Mesendoderm (in vitro differentiated cells): ENCODE results near the gene INO80.

Experiments
- DNase-seq: peaks from one replicate; pipeline ENCODE4 v3.0.0; 2013
- H2AK5ac ChIP-seq: 2 replicates; pipeline ENCODE4 v1.6.1; 2013; ENCODE audit warnings: low read length, inconsistent platforms
- H2BK120ac ChIP-seq: 2 replicates; pipeline ENCODE4 v1.6.1; 2013; ENCODE audit warnings: low read depth, mild to moderate bottlenecking, low read length, moderate library complexity, mixed read lengths
- H2BK15ac ChIP-seq: replicated peaks from 2 replicates; pipeline ENCODE4 v1.6.1; 2013; ENCODE audit warnings: low read depth, mild to moderate bottlenecking, moderate library complexity
- H2BK5ac ChIP-seq: 2 replicates; pipeline ENCODE4 v1.6.1; 2013; ENCODE audit warnings: low read length, inconsistent platforms
- H3K18ac ChIP-seq: 2 replicates; pipeline ENCODE4 v1.6.1; 2013; ENCODE audit warnings: mild to moderate bottlenecking, low read length, mixed read lengths
- H3K23ac ChIP-seq: one replicate; pipeline ENCODE4 v1.6.1; 2013; ENCODE audit warnings: low read length
- H3K27ac ChIP-seq: 2 replicates; pipeline ENCODE4 v1.5.1; 2013; ENCODE audit warnings: low read depth, mild to moderate bottlenecking, inconsistent platforms, low read length, moderate library complexity
- H3K27me3 ChIP-seq: 2 replicates; pipeline ENCODE4 v1.6.1; 2013; ENCODE audit warnings: low read length, control low read depth, mild to moderate bottlenecking, inconsistent platforms; ENCODE audit not compliant: insufficient read depth, poor library complexity
- H3K36me3 ChIP-seq: 2 replicates; pipeline ENCODE4 v1.6.1; 2013; ENCODE audit warnings: low read length, inconsistent platforms; ENCODE audit not compliant: control insufficient read depth, insufficient read depth
- H3K4ac ChIP-seq: one replicate; pipeline ENCODE4 v1.6.1; 2013; ENCODE audit warnings: low read depth, mild to moderate bottlenecking, low read length, moderate library complexity
- H3K4me1 ChIP-seq: 2 replicates; pipeline ENCODE4 v1.6.1; 2013; ENCODE audit warnings: low read depth, low read length, inconsistent platforms; ENCODE audit not compliant: control insufficient read depth
- H3K4me2 ChIP-seq: 2 replicates; pipeline ENCODE4 v1.6.1; 2013; ENCODE audit warnings: low read length
- H3K4me3 ChIP-seq: 2 replicates; pipeline ENCODE4 v1.5.1; 2013; ENCODE audit warnings: mild to moderate bottlenecking, low read length
- H3K56ac ChIP-seq: one replicate; pipeline ENCODE4 v1.6.1; 2013; ENCODE audit warnings: low read length
- H3K79me1 ChIP-seq: 2 replicates; pipeline ENCODE4 v1.6.1; 2013; ENCODE audit warnings: low read length, inconsistent platforms
- H3K79me2 ChIP-seq: 2 replicates; pipeline ENCODE4 v1.6.1; 2013; ENCODE audit warnings: mild to moderate bottlenecking, low read length; ENCODE audit not compliant: control insufficient read depth, insufficient read depth
- H3K9ac ChIP-seq: 2 replicates; pipeline ENCODE4 v1.6.1; 2013; ENCODE audit warnings: low read length, inconsistent platforms
- H4K5ac ChIP-seq: one replicate; pipeline ENCODE4 v1.6.1; 2013; ENCODE audit warnings: low read length
- H4K8ac ChIP-seq: one replicate; pipeline ENCODE4 v1.6.1; 2013; ENCODE audit warnings: low read depth, mild to moderate bottlenecking, control low read depth, low read length, moderate library complexity
- WGBS: extraction: QIAGEN DNeasy Blood & Tissue Kit; methylation state at CpG from one replicate; pipeline ENCODE4 v1.1.7; 2013; ENCODE audit warnings: low lambda C conversion rate, missing lambda C conversion rate; ENCODE audit not compliant: insufficient coverage; ENCODE audit errors: extremely low coverage; 5-methylcytosine and 5-hydroxymethylcytosine counted together

Gene INO80

GRCh38 chr15:40936234-40936708 lies 179.8 kb downstream of the INO80 start:
- H2AK5ac ChIP-seq, result no peak overlapping the region
- H2BK120ac ChIP-seq, result no peak overlapping the region
- H3K79me1 ChIP-seq, result no peaks in the 10 kb centered on the region
- no peaks in the 10 kb centered on the region for H3K36me3 ChIP-seq
- H3K18ac ChIP-seq, result no peak overlapping the region
- no peak overlapping the region for H4K8ac ChIP-seq
- no peak overlapping the region for H3K4ac ChIP-seq
- no peaks in the 10 kb centered on the region for H3K4me1 ChIP-seq
- no peak for DNase-seq
- no peak overlapping the region for H3K4me3 ChIP-seq
- peak overlapping the region; percentile 94 for H3K23ac ChIP-seq
- WGBS, result no CpG with 5 or more reads among the region's 31 CpGs
- no peak overlapping the region for H3K27ac ChIP-seq
- peaks cover 2% of the 10 kb centered on the region for H3K27me3 ChIP-seq
- H3K9ac ChIP-seq, result no peak overlapping the region
- no peak overlapping the region for H2BK5ac ChIP-seq
- H3K56ac ChIP-seq, result no peak overlapping the region
- H4K5ac ChIP-seq, result no peak overlapping the region
- H2BK15ac ChIP-seq, result no peak overlapping the region
- H3K4me2 ChIP-seq, result no peak overlapping the region
- H3K79me2 ChIP-seq, result no peaks in the 10 kb centered on the region

- WGBS, result no CpG with 5 or more reads among the region's 6 CpGs
Observed at GRCh38 chr15:40934457-40934856, 181.6 kb downstream of the INO80 start.

DNA sequence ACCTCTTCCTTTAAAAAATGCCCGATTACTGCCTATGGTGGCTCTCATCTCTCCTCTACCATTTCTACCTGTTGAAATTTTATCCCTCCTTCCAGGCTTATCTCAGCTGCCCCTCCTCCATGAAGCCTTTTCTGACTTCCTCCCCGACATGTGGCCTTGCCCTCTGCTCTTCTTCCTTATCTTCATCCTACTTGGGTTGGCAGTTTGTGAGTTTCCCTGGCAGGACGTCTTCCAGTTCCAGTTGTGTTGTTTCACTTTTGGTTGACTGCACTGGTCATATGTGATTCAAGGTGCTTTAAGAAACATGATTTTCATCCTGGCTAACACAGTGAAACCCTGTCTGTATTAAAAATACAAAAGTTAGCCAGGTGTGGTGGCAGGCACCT lies 182.6 kb downstream of the INO80 start:
- Histone ChIP-seq H4K5ac (no peak overlapping the region), H3K27ac (no peak overlapping the region), H2BK5ac (no peak overlapping the region), H3K23ac (no peak overlapping the region), H3K4me1 (peaks cover 2% of the 10 kb centered on the region), H4K8ac (no peak overlapping the region), H2BK120ac (no peak overlapping the region), H3K79me2 (no peaks in the 10 kb centered on the region), H3K18ac (no peak overlapping the region), H3K4me3 (no peak overlapping the region), H3K79me1 (no peaks in the 10 kb centered on the region), H3K4ac (no peak overlapping the region), H3K56ac (no peak overlapping the region), H3K4me2 (no peak overlapping the region), H3K27me3 (peaks cover 22% of the 10 kb centered on the region), H3K36me3 (no peaks in the 10 kb centered on the region), H2AK5ac (no peak overlapping the region), H2BK15ac (no peak overlapping the region), H3K9ac (no peak overlapping the region)
- DNase-seq, result no peak
- whole genome bisulfite sequencing, result 100% methylated on average over 1 of the region's 3 CpGs

More at GRCh38 chr15:40934457-40934856, 181.6 kb downstream of the INO80 start:
- Histone ChIP-seq H3K79me1 (no peaks in the 10 kb centered on the region), H4K8ac (no peak overlapping the region), H2AK5ac (no peak overlapping the region), H3K4me3 (no peak overlapping the region), H3K4me2 (no peak overlapping the region), H3K23ac (no peak overlapping the region), H3K4me1 (peaks cover 2% of the 10 kb centered on the region), H2BK120ac (no peak overlapping the region), H3K56ac (no peak overlapping the region), H3K4ac (no peak overlapping the region), H2BK15ac (no peak overlapping the region), H4K5ac (no peak overlapping the region), H2BK5ac (no peak overlapping the region), H3K79me2 (no peaks in the 10 kb centered on the region), H3K36me3 (no peaks in the 10 kb centered on the region), H3K27me3 (peaks cover 17% of the 10 kb centered on the region), H3K18ac (no peak overlapping the region), H3K9ac (no peak overlapping the region), H3K27ac (no peak overlapping the region)
- DNase-seq, result no peak

DNA sequence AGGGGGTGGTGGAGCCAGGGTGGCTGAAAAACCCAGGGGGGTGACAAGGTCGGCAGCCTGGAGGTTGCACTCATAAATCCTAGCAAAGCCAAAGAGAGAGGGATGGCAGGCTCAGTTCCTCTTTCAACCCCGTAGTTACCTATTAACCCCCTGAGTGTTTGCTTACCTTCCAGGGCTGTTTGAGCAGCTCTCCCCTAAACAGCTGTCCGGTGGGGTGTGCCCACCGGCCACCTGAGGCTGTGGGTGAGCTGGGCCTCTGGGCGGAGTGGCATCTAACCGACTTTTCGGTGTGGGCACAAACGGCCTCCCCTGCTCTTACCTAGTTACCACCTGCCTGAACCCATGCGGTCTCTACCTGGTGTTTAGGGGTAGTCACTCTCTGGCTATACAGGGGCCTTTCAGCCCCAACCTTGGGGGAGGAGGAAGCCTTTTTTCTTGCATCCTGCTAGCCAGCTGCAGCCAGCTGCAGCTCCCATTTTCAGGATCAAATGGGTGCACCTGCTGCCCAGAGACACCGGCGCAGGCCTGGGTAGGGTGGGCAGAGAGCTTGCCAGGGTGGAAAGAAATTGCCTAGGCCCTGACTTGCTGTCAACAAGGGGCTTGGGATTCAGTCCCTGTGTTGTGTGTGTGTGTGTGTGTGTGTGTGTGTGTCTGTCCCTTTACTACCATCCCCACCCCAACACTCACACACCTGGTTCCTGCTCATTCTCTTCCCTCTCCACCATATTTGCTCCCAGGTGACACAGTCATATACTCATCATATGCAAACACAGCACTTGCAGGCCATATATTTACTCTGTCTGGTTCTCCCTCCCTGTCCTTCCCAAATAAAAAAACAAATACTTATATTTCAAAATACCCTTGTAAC lies 183.2 kb downstream of the INO80 start:
- Histone ChIP-seq H3K79me1 (no peaks in the 10 kb centered on the region), H3K36me3 (no peaks in the 10 kb centered on the region), H3K4me1 (peaks cover 2% of the 10 kb centered on the region), H3K56ac (no peak overlapping the region), H2AK5ac (no peak overlapping the region), H2BK15ac (no peak overlapping the region), H4K8ac (no peak overlapping the region), H3K23ac (no peak overlapping the region), H3K4me3 (no peak overlapping the region), H3K4me2 (no peak overlapping the region), H3K27ac (no peak overlapping the region), H3K4ac (no peak overlapping the region), H2BK5ac (no peak overlapping the region), H3K18ac (no peak overlapping the region), H2BK120ac (no peak overlapping the region), H4K5ac (no peak overlapping the region), H3K79me2 (no peaks in the 10 kb centered on the region), H3K27me3 (peaks cover 26% of the 10 kb centered on the region), H3K9ac (no peak overlapping the region)
- no peak for DNase-seq
- no CpG with 5 or more reads among the region's 11 CpGs for WGBS

DNA sequence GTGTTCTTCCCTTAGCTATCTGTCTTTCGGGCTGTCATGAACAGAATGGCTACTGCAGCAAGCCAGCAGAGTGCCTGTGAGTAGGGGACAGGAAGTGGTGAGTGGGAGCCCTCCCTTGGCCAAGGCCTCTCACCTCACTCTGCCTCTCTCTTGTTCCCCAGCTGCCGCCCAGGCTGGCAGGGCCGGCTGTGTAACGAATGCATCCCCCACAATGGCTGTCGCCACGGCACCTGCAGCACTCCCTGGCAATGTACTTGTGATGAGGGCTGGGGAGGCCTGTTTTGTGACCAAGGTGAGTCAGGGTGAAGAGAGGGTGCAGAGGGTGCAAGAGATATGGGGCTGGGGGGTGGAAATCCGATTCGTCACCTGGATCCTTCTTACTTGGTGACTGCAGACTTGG lies 183.9 kb downstream of the INO80 start:
- H2BK15ac ChIP-seq, result no peak overlapping the region
- no peak overlapping the region for H2BK120ac ChIP-seq
- H2AK5ac ChIP-seq, result no peak overlapping the region
- no peaks in the 10 kb centered on the region for H3K79me1 ChIP-seq
- no peak overlapping the region for H3K4me2 ChIP-seq
- H3K27ac ChIP-seq, result no peak overlapping the region
- H3K4ac ChIP-seq, result no peak overlapping the region
- no peak overlapping the region for H3K9ac ChIP-seq
- H3K36me3 ChIP-seq, result no peaks in the 10 kb centered on the region
- WGBS, result no CpG with 5 or more reads among the region's 8 CpGs
- no peak for DNase-seq
- no peak overlapping the region for H3K4me3 ChIP-seq
- H3K23ac ChIP-seq, result no peak overlapping the region
- H4K5ac ChIP-seq, result no peak overlapping the region
- peaks cover 2% of the 10 kb centered on the region for H3K4me1 ChIP-seq
- no peak overlapping the region for H4K8ac ChIP-seq
- peaks cover 32% of the 10 kb centered on the region for H3K27me3 ChIP-seq
- H3K18ac ChIP-seq, result no peak overlapping the region
- no peak overlapping the region for H3K56ac ChIP-seq
- no peak overlapping the region for H2BK5ac ChIP-seq
- no peaks in the 10 kb centered on the region for H3K79me2 ChIP-seq
